K562 (cell line): ENCODE results near the gene TMEM222. TPM values are rescaled to one million over a fixed set of nuclear protein-coding genes. Genes with fewer than 3 reads are reported as not detected.
A peak's percentile ranks its signal among the peaks of the same experiment; 100 is the strongest.

Source experiments
- DACH1 ChIP-seq: fragments of 450-650 bp; IDR thresholded peaks from 2 replicates; pipeline ENCODE4 v1.6.1; 2018; ENCODE audit not compliant: partially characterized antibody
- E2F4 ChIP-seq: sonication (generic); formaldehyde crosslinking; IDR thresholded peaks from 2 replicates; pipeline ENCODE4 v1.8.0; 2022; ENCODE audit warnings: mild to moderate bottlenecking, low read depth, missing genetic modification reagents
- HDAC1 ChIP-seq, 2 experiments: fragments of 450-650 bp; IDR thresholded peaks; 2 replicates each; pipeline ENCODE4 v1.6.1; 2016 to 2017; ENCODE audit warnings: inconsistent platforms in 1 of 2, mild to moderate bottlenecking in 1 of 2, moderate library complexity in 1 of 2
- HOXB6 ChIP-seq: fragments of 250-450 bp; sonication (Bioruptor Pico); IDR thresholded peaks from 2 replicates; pipeline ENCODE4 v1.5.1; 2022; ENCODE audit warnings: mild to moderate bottlenecking, borderline replicate concordance
- KDM4B ChIP-seq, 2 experiments: fragments of 450-650 bp in 1 of 2; sonication (generic) in 1 of 2; IDR thresholded peaks; 2 replicates each; pipeline ENCODE4 v1.6.1; 2016 to 2017; ENCODE audit warnings: borderline replicate concordance in 2 of 2, antibody characterized with exemption in 1 of 2, low read depth in 1 of 2, mild to moderate bottlenecking in 1 of 2
- MAX ChIP-seq: sonication (generic); formaldehyde crosslinking; IDR thresholded peaks from 2 replicates; pipeline ENCODE4 v1.9.0; 2022; ENCODE audit warnings: mild to moderate bottlenecking, missing genetic modification reagents
- MXI1 ChIP-seq: IDR thresholded peaks from 2 replicates; pipeline ENCODE4 v1.6.1; 2011; ENCODE audit warnings: low read depth, mild to moderate bottlenecking, improper control_type of control experiment, low read length
- NBN ChIP-seq: fragments of 450-650 bp; IDR thresholded peaks from 2 replicates; pipeline ENCODE4 v1.6.1; 2016; ENCODE audit warnings: low read depth, mild to moderate bottlenecking
- NR0B1 ChIP-seq: fragments of 450-650 bp; IDR thresholded peaks from one replicate; pipeline ENCODE4 v1.6.1; 2018; ENCODE audit warnings: mild to moderate bottlenecking, moderate library complexity; ENCODE audit not compliant: partially characterized antibody
- PRMT5 ChIP-seq: sonication (generic); formaldehyde crosslinking; IDR thresholded peaks from 2 replicates; pipeline ENCODE4 v1.5.0; 2020; ENCODE audit warnings: missing genetic modification reagents
- RBFOX2 ChIP-seq: fragments of 200-400 bp; formaldehyde crosslinking; IDR thresholded peaks from 2 replicates; pipeline ENCODE4 v1.6.1; 2017; ENCODE audit warnings: low read depth, mild to moderate bottlenecking, low read length, moderate library complexity
- SP1 ChIP-seq: sonication (generic); formaldehyde crosslinking; IDR thresholded peaks from 2 replicates; pipeline ENCODE4 v1.8.1; 2022; ENCODE audit warnings: mild to moderate bottlenecking, missing genetic modification reagents
- ZC3H4 ChIP-seq: sonication (generic); formaldehyde crosslinking; IDR thresholded peaks from 2 replicates; pipeline ENCODE4 v1.9.0; 2021; ENCODE audit warnings: missing genetic modification reagents, borderline replicate concordance
- ZNF146 ChIP-seq: IDR thresholded peaks from one replicate; pipeline ENCODE4 v1.6.1; 2018; ENCODE audit warnings: missing compliant biosample characterization; ENCODE audit not compliant: unreplicated experiment
- ZNF511 ChIP-seq: sonication (generic); formaldehyde crosslinking; IDR thresholded peaks from 2 replicates; pipeline ENCODE4 v1.8.0; 2022; ENCODE audit warnings: mild to moderate bottlenecking, missing genetic modification reagents
- ZNF764 ChIP-seq: fragments of 250-450 bp; sonication (Bioruptor Pico); IDR thresholded peaks from 2 replicates; pipeline ENCODE4 v1.4.0; 2020; ENCODE audit warnings: low read depth, mild to moderate bottlenecking, moderate library complexity
- polyA plus RNA-seq, 8 experiments: library from polyadenylated mRNA; depleted of rRNA in 4 of 8; stranded (reverse) in 5 of 8; unstranded in 3 of 8; fragments of >200 nt; fragmentation: Nextera tagmentation in 2 of 8; fragmentation: Illumina TruSeq in 1 of 8; extraction: Ambion mirVana in 2 of 8; extraction: Trizol in 1 of 8; gene quantifications; 2 replicates each; pipeline versions ENCODE4 v1.2.1 to v1.2.3, GENCODE V29; 2011 to 2014; ENCODE audit warnings: inconsistent platforms in 1 of 8, missing spikeins in 1 of 8
- total RNA-seq, 7 experiments: library from RNA; depleted of rRNA in 6 of 7; stranded (reverse); fragments of >200 nt in 6 of 7; fragmentation: Illumina TruSeq in 2 of 7; extraction: Trizol in 2 of 7; gene quantifications; 2 replicates each; pipeline versions ENCODE4 v1.2.1 to v1.2.3, GENCODE V29; 2011 to 2021; ENCODE audit warnings: low replicate concordance in 1 of 7

Gene TMEM222
- total and polyA plus RNA-seq, 9 of the 15 experiments (the other 6 are each of a cell fraction or from before 2014, with no cell fraction given) = 6.9 to 48.0 (median 32.8) TPM

- TF ChIP-seq ZC3H4 (CRISPR knock-in tag) (0 out of 2 replicates have a peak, but pooled peaks have one; percentile 46), E2F4 (0 out of 2 replicates have a peak, but pooled peaks have one; percentile 34), NBN (no peak), KDM4B (IDR thresholded peaks at IDR 0.05; ENCODE audit: borderline replicate concordance in 2 of 2, low read depth in 1 of 2) (no peak), HDAC1 (IDR thresholded peaks at IDR 0.05) (0 out of 4 replicates have a peak, but pooled peaks of 1 of the 2 experiments have one; percentile 32), DACH1 (no peak), HOXB6 (CRISPR knock-in tag) (no peak), NR0B1 (no peak), PRMT5 (CRISPR knock-in tag) (no peak), MXI1 (no peak), RBFOX2 (peak; percentile 15; the same call in 1 of the 2 replicates), ZNF764 (CRISPR knock-in tag) (no peak), MAX (no peak; the same call in 1 of the 2 replicates), SP1 (CRISPR knock-in tag) (0 out of 2 replicates have a peak, but pooled peaks have one; percentile 27), ZNF146 (no peak), ZNF511 (CRISPR knock-in tag) (0 out of 2 replicates have a peak, but pooled peaks have one; percentile 6)
Measured at GRCh38 chr1:27363766-27364695, 42.1 kb downstream of the TMEM222 start (continued).
